Activated naive CD8-positive, alpha-beta T cell (primary cell): Measurements from ENCODE around the gene KCNN3.
"Not testable (repeated sequence)": the region's sequence is repeated elsewhere in the genome, so short reads cannot be mapped to it uniquely, and the experiment has no call there.

Experiments used
- H3K27ac Mint-ChIP-seq: one replicate; pipeline ENCODE4 v1.8.0; 2021; ENCODE audit warnings: mixed read lengths
- H3K27me3 Mint-ChIP-seq: one replicate; pipeline ENCODE4 v1.8.0; 2021; ENCODE audit warnings: mixed read lengths
- H3K36me3 Mint-ChIP-seq: one replicate; pipeline ENCODE4 v1.8.0; 2021; ENCODE audit warnings: mixed read lengths
- H3K4me1 Mint-ChIP-seq: one replicate; pipeline ENCODE4 v1.8.0; 2021; ENCODE audit warnings: low read depth, mixed read lengths
- H3K4me3 Mint-ChIP-seq: one replicate; pipeline ENCODE4 v1.8.0; 2021; ENCODE audit warnings: mild to moderate bottlenecking, mixed read lengths
- H3K9me3 Mint-ChIP-seq: one replicate; pipeline ENCODE4 v1.8.0; 2021; ENCODE audit warnings: low read depth, mixed read lengths

KCNN3 gene

GRCh38 chr1:154870115-154870571 is at the start of gene KCNN3:
TSS of gene KCNN3 (minus strand) at chr1:154870281. CDS start at chr1:154869964, 317 bp downstream.
- Mint-ChIP-seq H3K27me3 (peaks cover 18% of the 10 kb centered on the region), H3K4me1 (peaks cover 16% of the 10 kb centered on the region)

GRCh38 chr1:154913273-154913672 is 43.2 kb upstream of the KCNN3 start:
- no peaks in the 10 kb centered on the region for H3K4me1 Mint-ChIP-seq
- no peak overlapping the region for H3K4me3 Mint-ChIP-seq
- peaks cover 4% of the 10 kb centered on the region for H3K36me3 Mint-ChIP-seq
- H3K27me3 Mint-ChIP-seq, result no peaks in the 10 kb centered on the region
- no peaks in the 10 kb centered on the region for H3K9me3 Mint-ChIP-seq
- H3K27ac Mint-ChIP-seq, result no peak overlapping the region

More at GRCh38 chr1:154870115-154870571, at the start of gene KCNN3:
- no peaks in the 10 kb centered on the region for H3K36me3 Mint-ChIP-seq
- H3K4me3 Mint-ChIP-seq, result no peak within 1 kb of the TSS
- H3K27ac Mint-ChIP-seq, result no peak within 1 kb of the TSS
- H3K9me3 Mint-ChIP-seq, result no peaks in the 10 kb centered on the region

GRCh38 chr1:154912755-154913154 is 42.7 kb upstream of the KCNN3 start:
- H3K27ac Mint-ChIP-seq, result no peak overlapping the region
- no peaks in the 10 kb centered on the region for H3K9me3 Mint-ChIP-seq
- H3K4me3 Mint-ChIP-seq, result no peak overlapping the region
- H3K27me3 Mint-ChIP-seq, result no peaks in the 10 kb centered on the region
- H3K36me3 Mint-ChIP-seq, result peaks cover 4% of the 10 kb centered on the region
- no peaks in the 10 kb centered on the region for H3K4me1 Mint-ChIP-seq

- H3K4me1 Mint-ChIP-seq, result no peaks in the 10 kb centered on the region
- H3K9me3 Mint-ChIP-seq, result no peaks in the 10 kb centered on the region
- H3K27ac Mint-ChIP-seq, result no peak overlapping the region
- no peaks in the 10 kb centered on the region for H3K27me3 Mint-ChIP-seq
- H3K36me3 Mint-ChIP-seq, result peaks cover 4% of the 10 kb centered on the region
- no peak overlapping the region for H3K4me3 Mint-ChIP-seq
Measured at GRCh38 chr1:154911691-154912550, 41.8 kb upstream of the KCNN3 start.

GRCh38 chr1:154910851-154911250 is 40.8 kb upstream of the KCNN3 start:
- no peak overlapping the region for H3K27ac Mint-ChIP-seq
- H3K9me3 Mint-ChIP-seq, result no peaks in the 10 kb centered on the region
- no peaks in the 10 kb centered on the region for H3K36me3 Mint-ChIP-seq
- H3K4me1 Mint-ChIP-seq, result no peaks in the 10 kb centered on the region
- H3K4me3 Mint-ChIP-seq, result no peak overlapping the region
- no peaks in the 10 kb centered on the region for H3K27me3 Mint-ChIP-seq

- H3K4me3 Mint-ChIP-seq, result no peak overlapping the region
- H3K36me3 Mint-ChIP-seq, result no peaks in the 10 kb centered on the region
- no peak overlapping the region for H3K27ac Mint-ChIP-seq
- no peaks in the 10 kb centered on the region for H3K4me1 Mint-ChIP-seq
- H3K9me3 Mint-ChIP-seq, result no peaks in the 10 kb centered on the region
- H3K27me3 Mint-ChIP-seq, result no peaks in the 10 kb centered on the region
Measured at GRCh38 chr1:154908937-154909336, 38.9 kb upstream of the KCNN3 start.

- not testable (repeated sequence) for H3K27ac Mint-ChIP-seq, H3K4me1 Mint-ChIP-seq, H3K36me3 Mint-ChIP-seq, H3K9me3 Mint-ChIP-seq, H3K27me3 Mint-ChIP-seq, H3K4me3 Mint-ChIP-seq
Measured at GRCh38 chr1:154908129-154908528, 38.0 kb upstream of the KCNN3 start.

GRCh38 chr1:154906621-154907081 is 36.6 kb upstream of the KCNN3 start:
- no peak overlapping the region for H3K4me3 Mint-ChIP-seq
- H3K27me3 Mint-ChIP-seq, result no peaks in the 10 kb centered on the region
- H3K36me3 Mint-ChIP-seq, result no peaks in the 10 kb centered on the region
- no peak overlapping the region for H3K27ac Mint-ChIP-seq
- H3K4me1 Mint-ChIP-seq, result no peaks in the 10 kb centered on the region
- no peaks in the 10 kb centered on the region for H3K9me3 Mint-ChIP-seq

- no peaks in the 10 kb centered on the region for H3K4me1 Mint-ChIP-seq
- H3K36me3 Mint-ChIP-seq, result no peaks in the 10 kb centered on the region
- no peaks in the 10 kb centered on the region for H3K9me3 Mint-ChIP-seq
- H3K27me3 Mint-ChIP-seq, result no peaks in the 10 kb centered on the region
- no peak overlapping the region for H3K27ac Mint-ChIP-seq
- H3K4me3 Mint-ChIP-seq, result no peak overlapping the region
Measured at GRCh38 chr1:154902938-154903566, 33.0 kb upstream of the KCNN3 start.

- Mint-ChIP-seq H3K27me3 (no peaks in the 10 kb centered on the region), H3K4me3 (no peak overlapping the region), H3K36me3 (no peaks in the 10 kb centered on the region), H3K9me3 (no peaks in the 10 kb centered on the region), H3K4me1 (no peaks in the 10 kb centered on the region), H3K27ac (no peak overlapping the region)
Measured at GRCh38 chr1:154901591-154901990, 31.5 kb upstream of the KCNN3 start.

- no peak overlapping the region for H3K4me3 Mint-ChIP-seq
- no peaks in the 10 kb centered on the region for H3K9me3 Mint-ChIP-seq
- no peak overlapping the region for H3K27ac Mint-ChIP-seq
- H3K36me3 Mint-ChIP-seq, result no peaks in the 10 kb centered on the region
- H3K4me1 Mint-ChIP-seq, result no peaks in the 10 kb centered on the region
- no peaks in the 10 kb centered on the region for H3K27me3 Mint-ChIP-seq
Measured at GRCh38 chr1:154899041-154899440, 29.0 kb upstream of the KCNN3 start.

- Mint-ChIP-seq H3K27me3 (no peaks in the 10 kb centered on the region), H3K4me3 (no peak overlapping the region), H3K9me3 (no peaks in the 10 kb centered on the region), H3K27ac (no peak overlapping the region), H3K36me3 (peaks cover 2% of the 10 kb centered on the region), H3K4me1 (no peaks in the 10 kb centered on the region)
Measured at GRCh38 chr1:154896771-154897286, 26.7 kb upstream of the KCNN3 start.

- H3K27ac Mint-ChIP-seq, result no peak overlapping the region
- no peaks in the 10 kb centered on the region for H3K9me3 Mint-ChIP-seq
- peaks cover 2% of the 10 kb centered on the region for H3K36me3 Mint-ChIP-seq
- H3K4me1 Mint-ChIP-seq, result no peaks in the 10 kb centered on the region
- H3K4me3 Mint-ChIP-seq, result no peak overlapping the region
- H3K27me3 Mint-ChIP-seq, result no peaks in the 10 kb centered on the region
Measured at GRCh38 chr1:154895798-154896197, 25.7 kb upstream of the KCNN3 start.

GRCh38 chr1:154891452-154891851 is 21.4 kb upstream of the KCNN3 start:
- Mint-ChIP-seq H3K4me3 (no peak overlapping the region), H3K27me3 (no peaks in the 10 kb centered on the region), H3K9me3 (no peaks in the 10 kb centered on the region), H3K36me3 (peaks cover 2% of the 10 kb centered on the region), H3K4me1 (no peaks in the 10 kb centered on the region), H3K27ac (no peak overlapping the region)

GRCh38 chr1:154888757-154889156 is 18.7 kb upstream of the KCNN3 start:
- H3K9me3 Mint-ChIP-seq, result no peaks in the 10 kb centered on the region
- peaks cover 6% of the 10 kb centered on the region for H3K4me1 Mint-ChIP-seq

More at GRCh38 chr1:154888757-154889156, 18.7 kb upstream of the KCNN3 start:
- no peaks in the 10 kb centered on the region for H3K27me3 Mint-ChIP-seq
- peaks cover 2% of the 10 kb centered on the region for H3K36me3 Mint-ChIP-seq
- H3K4me3 Mint-ChIP-seq, result no peak overlapping the region
- no peak overlapping the region for H3K27ac Mint-ChIP-seq
